ENCODE data around the gene GALR3.

DNA sequence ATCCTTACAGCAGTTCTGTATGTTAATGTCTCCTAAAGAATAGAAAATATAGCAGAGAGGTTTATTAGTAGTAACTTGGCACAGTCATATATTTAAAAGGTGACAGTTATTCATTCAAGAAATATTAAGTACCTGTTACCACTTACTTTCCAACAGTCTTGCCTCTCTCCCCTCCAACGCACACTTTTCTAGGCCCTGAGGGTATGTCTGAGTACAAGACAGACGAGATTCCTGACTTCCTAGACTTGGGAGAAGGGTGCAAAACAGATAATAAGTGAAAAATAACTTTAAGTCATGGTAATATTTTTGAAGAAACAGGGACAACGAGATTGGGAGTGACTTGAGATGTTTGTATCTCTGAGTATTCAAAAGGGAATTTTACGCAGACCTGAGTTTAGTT, 27.6 kb downstream of the GALR3 start:
- TF ChIP-seq, protein P1, sequence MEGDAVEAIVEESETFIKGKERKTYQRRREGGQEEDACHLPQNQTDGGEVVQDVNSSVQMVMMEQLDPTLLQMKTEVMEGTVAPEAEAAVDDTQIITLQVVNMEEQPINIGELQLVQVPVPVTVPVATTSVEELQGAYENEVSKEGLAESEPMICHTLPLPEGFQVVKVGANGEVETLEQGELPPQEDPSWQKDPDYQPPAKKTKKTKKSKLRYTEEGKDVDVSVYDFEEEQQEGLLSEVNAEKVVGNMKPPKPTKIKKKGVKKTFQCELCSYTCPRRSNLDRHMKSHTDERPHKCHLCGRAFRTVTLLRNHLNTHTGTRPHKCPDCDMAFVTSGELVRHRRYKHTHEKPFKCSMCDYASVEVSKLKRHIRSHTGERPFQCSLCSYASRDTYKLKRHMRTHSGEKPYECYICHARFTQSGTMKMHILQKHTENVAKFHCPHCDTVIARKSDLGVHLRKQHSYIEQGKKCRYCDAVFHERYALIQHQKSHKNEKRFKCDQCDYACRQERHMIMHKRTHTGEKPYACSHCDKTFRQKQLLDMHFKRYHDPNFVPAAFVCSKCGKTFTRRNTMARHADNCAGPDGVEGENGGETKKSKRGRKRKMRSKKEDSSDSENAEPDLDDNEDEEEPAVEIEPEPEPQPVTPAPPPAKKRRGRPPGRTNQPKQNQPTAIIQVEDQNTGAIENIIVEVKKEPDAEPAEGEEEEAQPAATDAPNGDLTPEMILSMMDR (IDR thresholded peaks at IDR 0.05) = no peak
- TF ChIP-seq POLR2A (IDR thresholded peaks at IDR 0.05) = no peak

All from right lobe of liver (tissue), 4 donors.